Brain microvascular endothelial cell (primary cell): ENCODE measurements around the gene PDE4D.
"Not testable (repeated sequence)": the region's sequence is repeated elsewhere in the genome, so short reads cannot be mapped to it uniquely, and the experiment has no call there.

ENCODE experiments used
- DNase-seq: peaks from one replicate; pipeline ENCODE4 v3.0.0-alpha.2; 2020
- H3K27ac ChIP-seq: fragments of 250-450 bp; sonication (Bioruptor Pico); 2 replicates; pipeline ENCODE4 v1.5.1; 2020; ENCODE audit warnings: mild to moderate bottlenecking, moderate library complexity
- H3K27me3 ChIP-seq: fragments of 250-450 bp; sonication (Bioruptor Pico); replicated peaks from 2 replicates; pipeline ENCODE4 v1.5.1; 2020; ENCODE audit warnings: mild to moderate bottlenecking
- H3K36me3 ChIP-seq: fragments of 250-450 bp; sonication (Bioruptor Pico); replicated peaks from 2 replicates; pipeline ENCODE4 v1.5.1; 2020; ENCODE audit warnings: mild to moderate bottlenecking
- H3K4me3 ChIP-seq: 2 replicates; pipeline ENCODE4 v1.5.1; 2011; ENCODE audit warnings: low read depth, mild to moderate bottlenecking, control low read depth, low read length, moderate library complexity
- CTCF ChIP-seq: IDR thresholded peaks from 2 replicates; pipeline ENCODE4 v1.5.1; 2011; ENCODE audit warnings: low read depth, mild to moderate bottlenecking, moderate library complexity, low read length, control low read depth, inconsistent platforms; ENCODE audit errors: missing control alignments
- in situ Hi-C: cut with HindIII; loops from 2 replicates; pipeline ENCODE4 v1.10.0; 2017; ENCODE audit warnings: low sequenced_read_pairs, low pct_ligation_motif_present

PDE4D gene

DNA sequence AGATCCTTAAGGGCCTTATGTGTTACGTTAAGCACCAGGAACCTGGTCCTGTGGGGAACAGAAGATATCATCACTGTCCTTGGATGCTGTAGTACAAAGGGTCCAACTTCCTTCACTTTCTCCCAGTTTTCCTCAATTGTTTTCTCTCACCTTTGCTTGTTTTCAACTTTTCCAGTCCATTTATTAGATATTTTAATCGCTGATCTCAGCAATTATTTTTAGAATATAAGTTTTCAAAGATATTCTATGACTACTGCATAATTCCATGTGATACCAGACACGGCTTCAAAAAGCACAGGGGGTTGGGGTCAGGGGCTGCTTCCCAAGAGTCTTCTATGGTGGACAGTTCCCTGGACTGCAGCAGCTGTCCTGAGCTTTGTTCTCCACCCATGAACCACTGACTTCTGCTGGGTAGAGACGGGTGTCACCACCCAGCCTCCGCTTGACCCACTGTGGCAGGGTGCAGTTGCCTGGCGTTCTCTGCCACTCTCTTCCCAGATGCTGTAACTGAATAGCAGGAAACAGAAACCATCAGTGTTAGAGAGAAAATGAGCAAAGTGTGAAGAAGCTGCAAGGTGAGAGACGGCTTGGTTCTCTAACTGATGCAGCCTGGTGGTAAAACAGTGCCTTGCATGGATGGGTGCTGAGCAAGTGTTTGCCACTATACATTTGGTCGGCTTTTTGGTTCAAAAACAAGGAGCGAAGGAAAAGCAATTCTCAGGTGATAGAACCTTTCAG, 927.7 kb downstream of the PDE4D start:
- H3K27me3 ChIP-seq, result no peaks in the 10 kb centered on the region
- no peak overlapping the region for H3K27ac ChIP-seq
- H3K36me3 ChIP-seq, result no peaks in the 10 kb centered on the region
- in situ Hi-C loops, result no loop called here
- DNase-seq, result no peak
- no peak overlapping the region for H3K4me3 ChIP-seq
- peak; percentile 21 for TF ChIP-seq CTCF

- no peak overlapping the region for H3K4me3 ChIP-seq
- no peak for DNase-seq
- in situ Hi-C loops, result no loop called here
- no peak for TF ChIP-seq CTCF
- no peaks in the 10 kb centered on the region for H3K27me3 ChIP-seq
- H3K27ac ChIP-seq, result no peak overlapping the region
- H3K36me3 ChIP-seq, result no peaks in the 10 kb centered on the region
Measured at GRCh38 chr5:58963821-58964220, 929.7 kb downstream of the PDE4D start.

DNA sequence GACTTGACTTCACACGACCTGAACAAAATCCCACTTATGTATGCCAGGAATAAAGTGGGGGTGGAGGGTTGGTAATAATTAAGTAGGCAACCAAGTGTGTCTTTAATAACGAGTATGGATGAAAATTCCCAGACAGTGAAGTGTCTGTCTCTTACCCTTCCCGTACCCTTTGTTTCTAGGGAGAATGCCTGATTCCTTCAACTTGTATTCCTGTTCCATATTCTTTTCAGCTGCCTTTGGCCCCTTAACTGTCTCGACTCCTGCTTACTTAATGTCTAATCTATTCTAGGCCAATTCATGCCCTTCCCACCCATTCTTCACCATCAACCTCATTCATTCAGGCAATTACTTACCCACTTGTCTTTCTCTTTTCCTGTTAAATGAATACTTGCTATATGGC, 930.2 kb downstream of the PDE4D start:
- no peak for TF ChIP-seq CTCF
- no peak overlapping the region for H3K27ac ChIP-seq
- DNase-seq, result no peak
- in situ Hi-C loops, result no loop called here
- H3K27me3 ChIP-seq, result no peaks in the 10 kb centered on the region
- no peak overlapping the region for H3K4me3 ChIP-seq
- no peaks in the 10 kb centered on the region for H3K36me3 ChIP-seq

- Histone ChIP-seq H3K27ac (no peak overlapping the region), H3K27me3 (peaks cover 2% of the 10 kb centered on the region), H3K36me3 (no peaks in the 10 kb centered on the region), H3K4me3 (no peak overlapping the region)
- in situ Hi-C loops, result no loop called here
- no peak for TF ChIP-seq CTCF
- no peak for DNase-seq
Measured at GRCh38 chr5:58961631-58962280, 931.8 kb downstream of the PDE4D start.

DNA sequence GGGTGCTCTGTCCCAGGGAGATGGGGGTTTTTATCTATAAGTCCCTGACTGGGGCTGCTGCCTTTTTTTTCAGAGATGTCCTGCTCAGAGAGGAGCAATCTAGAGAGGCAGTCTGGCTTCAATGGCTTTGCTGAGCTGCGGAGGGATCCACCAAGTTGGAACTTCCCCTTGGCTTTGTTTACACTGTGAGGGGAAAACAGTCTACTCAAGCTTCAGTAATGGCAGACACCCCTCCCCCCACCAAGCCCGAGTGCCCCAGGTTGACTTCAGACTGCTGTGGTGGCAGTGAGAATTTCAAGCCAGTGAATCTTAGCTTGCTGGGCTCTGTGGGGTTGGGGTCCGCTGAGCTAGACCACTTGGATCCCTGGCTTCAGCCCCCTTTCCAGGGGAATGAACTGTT, 934.8 kb downstream of the PDE4D start:
- Histone ChIP-seq H3K27me3 (peaks cover 2% of the 10 kb centered on the region), H3K4me3 (no peak overlapping the region), H3K27ac (no peak overlapping the region), H3K36me3 (no peaks in the 10 kb centered on the region)
- no peak for DNase-seq
- TF ChIP-seq CTCF, result no peak
- in situ Hi-C loops, result no loop called here

DNA sequence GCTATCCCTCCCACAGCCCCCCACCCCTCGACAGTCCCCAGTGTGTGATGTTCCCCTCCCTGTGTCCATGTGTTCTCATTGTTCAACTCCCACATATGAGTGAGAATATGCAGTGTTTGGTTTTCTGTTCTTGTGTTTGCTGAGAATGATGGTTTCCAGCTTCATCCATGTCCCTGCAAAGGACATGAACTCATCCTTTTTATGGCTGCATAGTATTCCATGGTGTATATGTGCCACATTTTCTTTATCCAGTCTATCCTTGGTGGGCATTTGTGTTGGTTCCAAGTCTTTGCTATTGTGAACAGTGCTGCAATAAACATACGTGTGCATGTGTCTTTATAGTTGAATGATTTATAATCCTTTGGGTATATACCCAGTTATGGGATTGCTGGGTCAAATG, 940.3 kb downstream of the PDE4D start:
- H3K36me3 ChIP-seq, H3K27ac ChIP-seq, DNase-seq, H3K4me3 ChIP-seq, H3K27me3 ChIP-seq, in situ Hi-C loops: not testable (repeated sequence)
